Adrenal gland (tissue), 19 donors: ENCODE measurements around the gene SLC35D2. TPM values are rescaled to one million over a fixed set of nuclear protein-coding genes. Genes with fewer than 3 reads are reported as not detected.
A peak's percentile ranks its signal among the peaks of the same experiment; 100 is the strongest.

Source experiments
- DNase-seq, 7 donors: peaks; one replicate each; pipeline ENCODE4 v3.0.0-alpha.2; 2019 to 2020
- H3K27ac ChIP-seq, 5 donors: fragments of 200-600 bp; sonication (generic) in 4 of 5; 1 replicate in 3 of 5; 2 replicates in 2 of 5; pipeline versions ENCODE4 v1.5.1 to v1.8.0; 2016 to 2020; ENCODE audit warnings: mild to moderate bottlenecking in 1 of 5
- H3K27me3 ChIP-seq: fragments of 200-600 bp; 2 replicates; pipeline ENCODE4 v1.8.0; 2021
- H3K36me3 ChIP-seq, 2 donors: fragments of 200-600 bp; replicated peaks in 1 of 2; 1 replicate in 1 of 2; 2 replicates in 1 of 2; pipeline versions ENCODE4 v1.5.1 to v1.8.0; 2018 to 2022
- H3K4me1 ChIP-seq, 2 donors: fragments of 200-600 bp; replicated peaks in 1 of 2; 1 replicate in 1 of 2; 2 replicates in 1 of 2; pipeline versions ENCODE4 v1.5.1 to v1.8.0; 2018 to 2021
- H3K4me3 ChIP-seq, 4 donors: fragments of 200-600 bp; sonication (generic) in 3 of 4; one replicate each; pipeline ENCODE4 v1.5.1; 2016 to 2018
- H3K9me3 ChIP-seq, 3 donors: fragments of 200-600 bp; sonication (generic) in 1 of 3; replicated peaks in 1 of 3; 1 replicate in 2 of 3; 2 replicates in 1 of 3; pipeline versions ENCODE4 v1.5.1 to v1.8.0; 2016 to 2021
- CTCF ChIP-seq, 6 experiments: fragments of 450-650 bp in 4 of 6; fragments of 200-600 bp in 2 of 6; sonication (generic) in 1 of 6; IDR thresholded peaks; 1 replicate in 5 of 6; 2 replicates in 1 of 6; pipeline versions ENCODE4 v1.5.1 to v1.8.0; 2016 to 2021; ENCODE audit warnings: antibody characterized with exemption in 6 of 6, mild to moderate bottlenecking in 2 of 6, moderate library complexity in 1 of 6
- POLR2A ChIP-seq, 2 donors: fragments of 450-650 bp; IDR thresholded peaks; one replicate each; pipeline ENCODE4 v1.6.1; 2017; ENCODE audit warnings: antibody characterized with exemption in 2 of 2, mild to moderate bottlenecking in 2 of 2, moderate library complexity in 1 of 2
- WGBS, 4 donors: extraction: QIAGEN DNeasy Blood & Tissue Kit in 2 of 4; methylation state at CpG; one replicate each; pipeline versions ENCODE4 v1.1.5 to v1.1.7; 2013 to 2017; 5-methylcytosine and 5-hydroxymethylcytosine counted together
- intact Hi-C, 2 donors: fragments of 100-400 bp; cut with DNase I; formaldehyde crosslinking; loops; one replicate each; pipeline versions ENCODE4 v1.14.1 to v1.15.0; 2022 to 2023
- long read RNA-seq, 10 donors: library from polyadenylated mRNA in 3 of 10; unstranded in 2 of 10; stranded (forward) in 1 of 10; transcript quantifications; one replicate each; pipeline ENCODE4 v2.0.0 and lab custom pipeline, GENCODE V29; 2021 to 2026
- polyA plus RNA-seq, 3 donors: library from polyadenylated mRNA; stranded (reverse); fragments of 200-250 nt in 2 of 3; fragments of 350-450 nt in 1 of 3; fragmentation: Illumina TruSeq in 1 of 3; extraction: RNeasy Lipid Tissue Mini Kit (QIAGEN cat#74804) in 1 of 3; gene quantifications; one replicate each; pipeline ENCODE4 v1.2.3, GENCODE V29; 2013 to 2014
- total RNA-seq, 9 donors: library from RNA; depleted of rRNA in 4 of 9; stranded (reverse); fragments of >200 nt in 4 of 9; fragments of 120-200 nt in 1 of 9; fragmentation: NEBNext Ultra II Directional in 1 of 9; extraction: Animal tissue kit (Norgen Biotek cat#: 25700) in 1 of 9; gene quantifications; one replicate each; pipeline versions ENCODE4 v1.1.0 to v1.2.4, GENCODE V29; 2013 to 2023
- donor health status: healthy with polysubstance abuse.
- donor health status: Bipolar disorder and iron deficiency.
- donor health status: DM: yes; HTN: yes; CAD: no.
- donor health status: DM: no; HTN: no; CAD: no.
- donor health status: DM: no; HTN: no; CAD: no.
- donor health status: DM: yes; HTN: yes; CAD: no.

The SLC35D2 gene
- total RNA-seq, result 10 to 100 TPM in 7 of 9 donors, 1 to 10 TPM in 2; 6.9 to 20.8 (median 16.1) TPM
- polyA plus RNA-seq, result 10 to 100 TPM; 10.4 to 12.3 (median 11.9) TPM
- long read RNA-seq, donor 1, partial matches to known transcripts, result 0 of 1 reads
- long read RNA-seq, donor 1, other reads (novel, unspliced or antisense), result 0 of 1 reads
- long read RNA-seq, donor 2, transcript SLC35D2-201 (12 exons, 1,626 nt), result major isoform, 5 of 5 reads
- long read RNA-seq, donor 2, partial matches to known transcripts, result 0 of 5 reads
- long read RNA-seq, donor 2, other reads (novel, unspliced or antisense), result 0 of 5 reads
- long read RNA-seq, donor 3, transcript SLC35D2-201 (12 exons, 1,626 nt), result major isoform, 5 of 25 reads
- long read RNA-seq, donor 3, partial matches to known transcripts, result 20 of 25 reads
- long read RNA-seq, donor 3, other reads (novel, unspliced or antisense), result 0 of 25 reads
- long read RNA-seq, donor 4, partial matches to known transcripts, result 1 of 1 reads
- long read RNA-seq, donor 4, other reads (novel, unspliced or antisense), result 0 of 1 reads
- long read RNA-seq, donor 5, transcript SLC35D2-201 (12 exons, 1,626 nt), result major isoform, 17 of 32 reads
- long read RNA-seq, donor 5, partial matches to known transcripts, result 3 of 32 reads
- long read RNA-seq, donor 5, other reads (novel, unspliced or antisense), result 11 of 32 reads
- long read RNA-seq, donor 6, partial matches to known transcripts, result 0 of 1 reads
- long read RNA-seq, donor 6, other reads (novel, unspliced or antisense), result 0 of 1 reads
- long read RNA-seq, donor 7, partial matches to known transcripts, result 12 of 14 reads
- long read RNA-seq, donor 7, other reads (novel, unspliced or antisense), result 0 of 14 reads
- long read RNA-seq, donor 8, partial matches to known transcripts, result 0 of 3 reads
- long read RNA-seq, donor 8, other reads (novel, unspliced or antisense), result 0 of 3 reads
- long read RNA-seq, donor 9, partial matches to known transcripts, result 23 of 27 reads
- long read RNA-seq, donor 9, other reads (novel, unspliced or antisense), result 0 of 27 reads
- long read RNA-seq, donor 10, partial matches to known transcripts, result 0 of 4 reads
- long read RNA-seq, donor 10, other reads (novel, unspliced or antisense), result 0 of 4 reads

GRCh38 chr9:96383165-96383942, at the start of gene SLC35D2:
Gene SLC35D2 (minus strand): TSS chr9:96383711. CDS start chr9:96383634, 77 bp downstream.
- 0 to 3% (median 1%) methylated on average over 9 to 73 of the region's 73 CpGs for WGBS, 4 donors
- H3K27me3 ChIP-seq, result no peaks in the 10 kb centered on the region
- intact Hi-C loops, result no loop called here
- H3K9me3 ChIP-seq, result no peaks in the 10 kb centered on the region
- TF ChIP-seq POLR2A (IDR thresholded peaks at IDR 0.05), result peak in 1 of 2 donors; percentile 40
- TF ChIP-seq CTCF (IDR thresholded peaks at IDR 0.05), result no peak
- H3K36me3 ChIP-seq, result no peaks in the 10 kb centered on the region
- peak; percentile 54 to 69 (median 64) for DNase-seq
- H3K27ac ChIP-seq, result peak within 1 kb of the TSS in 4 of 5 donors; percentile 19 to 90 (median 80)
- H3K4me1 ChIP-seq, result peaks cover 0 to 14% of the 10 kb centered on the region in 2 donors
- H3K4me3 ChIP-seq, result peak within 1 kb of the TSS in 3 of 4 donors; percentile 48 to 90 (median 66)

GRCh38 chr9:96430377-96430776, 46.9 kb upstream of the SLC35D2 start:
- WGBS, 4 donors, result 88 to 92% (median 90%) methylated on average over 2 of the region's 2 CpGs
- H3K4me3 ChIP-seq, result no peak overlapping the region
- H3K9me3 ChIP-seq, result no peaks in the 10 kb centered on the region
- H3K4me1 ChIP-seq, result no peaks in the 10 kb centered on the region
- intact Hi-C loops, result no loop called here
- H3K27me3 ChIP-seq, result no peaks in the 10 kb centered on the region
- no peak overlapping the region for H3K27ac ChIP-seq
- no peak for DNase-seq
- no peaks in the 10 kb centered on the region for H3K36me3 ChIP-seq
- no peak for TF ChIP-seq CTCF (IDR thresholded peaks at IDR 0.05)
- no peak for TF ChIP-seq POLR2A (IDR thresholded peaks at IDR 0.05)

GRCh38 chr9:96429732-96430131, 46.2 kb upstream of the SLC35D2 start:
- Histone ChIP-seq H3K36me3 (no peaks in the 10 kb centered on the region), H3K4me1 (no peaks in the 10 kb centered on the region), H3K27me3 (no peaks in the 10 kb centered on the region), H3K9me3 (no peaks in the 10 kb centered on the region), H3K27ac (no peak overlapping the region), H3K4me3 (no peak overlapping the region)
- intact Hi-C loops, result no loop called here
- no peak for DNase-seq
- TF ChIP-seq CTCF (IDR thresholded peaks at IDR 0.05) (no peak), POLR2A (IDR thresholded peaks at IDR 0.05) (no peak)
